HepG2 (cell line): ENCODE data around the gene GDPD1. TPM values are rescaled to one million over a fixed set of nuclear protein-coding genes. Genes with fewer than 3 reads are reported as not detected.

Experiments used
- FOXA1 ChIP-seq, 2 experiments: fragments of 450-650 bp in 1 of 2; sonication (generic) in 1 of 2; formaldehyde crosslinking in 1 of 2; IDR thresholded peaks; 2 replicates each; pipeline versions ENCODE4 v1.4.0 to v1.6.1; 2016 to 2020; ENCODE audit warnings: missing genetic modification reagents in 1 of 2
- HOXA7 ChIP-seq: sonication (generic); formaldehyde crosslinking; IDR thresholded peaks from 2 replicates; pipeline ENCODE4 v1.8.1; 2022; ENCODE audit warnings: mild to moderate bottlenecking, missing genetic modification reagents, moderate library complexity
- NR2F6 ChIP-seq, 2 experiments: IDR thresholded peaks; 2 replicates each; pipeline ENCODE4 v1.6.1; 2016; ENCODE audit warnings: antibody characterized with exemption in 1 of 2, mild to moderate bottlenecking in 1 of 2
- RBAK ChIP-seq: sonication (generic); formaldehyde crosslinking; IDR thresholded peaks from 2 replicates; pipeline ENCODE4 v1.5.1; 2020; ENCODE audit warnings: mild to moderate bottlenecking, missing genetic modification reagents
- SIN3B ChIP-seq: fragments of 150-350 bp; IDR thresholded peaks from 2 replicates; pipeline ENCODE4 v1.6.1; 2014; ENCODE audit warnings: low read length
- STAG1 ChIP-seq: sonication (generic); formaldehyde crosslinking; IDR thresholded peaks from 2 replicates; pipeline ENCODE4 v1.4.0; 2020; ENCODE audit warnings: missing genetic modification reagents
- SYNCRIP ChIP-seq: fragments of 200-400 bp; formaldehyde crosslinking; IDR thresholded peaks from 2 replicates; pipeline ENCODE4 v1.6.1; 2018; ENCODE audit warnings: mild to moderate bottlenecking, low read depth, low read length; ENCODE audit not compliant: insufficient read depth
- TBX2 ChIP-seq: sonication (generic); formaldehyde crosslinking; IDR thresholded peaks from 2 replicates; pipeline ENCODE4 v1.5.0; 2020; ENCODE audit warnings: missing genetic modification reagents, mild to moderate bottlenecking, borderline replicate concordance
- ZNF24 ChIP-seq: fragments of 450-650 bp; IDR thresholded peaks from 2 replicates; pipeline ENCODE4 v1.6.1; 2017; ENCODE audit warnings: antibody characterized with exemption, mild to moderate bottlenecking
- ZNF343 ChIP-seq: sonication (generic); formaldehyde crosslinking; IDR thresholded peaks from 2 replicates; pipeline ENCODE4 v1.4.0; 2020; ENCODE audit warnings: mild to moderate bottlenecking, missing genetic modification reagents
- ZNF496 ChIP-seq: sonication (generic); formaldehyde crosslinking; IDR thresholded peaks from 2 replicates; pipeline ENCODE4 v1.8.1; 2023; ENCODE audit warnings: mild to moderate bottlenecking, moderate library complexity, missing genetic modification reagents; ENCODE audit not compliant: insufficient replicate concordance
- ZNF670 ChIP-seq: sonication (generic); formaldehyde crosslinking; IDR thresholded peaks from 2 replicates; pipeline ENCODE4 v1.8.0; 2022; ENCODE audit warnings: mild to moderate bottlenecking, missing genetic modification reagents, borderline replicate concordance
- ZNF691 ChIP-seq: sonication (generic); formaldehyde crosslinking; IDR thresholded peaks from 2 replicates; pipeline ENCODE4 v1.4.0; 2020; ENCODE audit warnings: missing genetic modification reagents, low read depth, mild to moderate bottlenecking, borderline replicate concordance
- ZNF709 ChIP-seq: sonication (generic); formaldehyde crosslinking; IDR thresholded peaks from 2 replicates; pipeline ENCODE4 v1.5.0; 2020; ENCODE audit warnings: mild to moderate bottlenecking, missing genetic modification reagents
- ZSCAN29 ChIP-seq: sonication (generic); formaldehyde crosslinking; conservative IDR thresholded peaks from 2 replicates; pipeline ENCODE4 v1.4.0; 2020; ENCODE audit warnings: mild to moderate bottlenecking, missing genetic modification reagents
- polyA plus RNA-seq, 8 experiments: library from polyadenylated mRNA; depleted of rRNA in 3 of 8; stranded (reverse) in 7 of 8; unstranded in 1 of 8; fragments of >200 nt; fragmentation: Illumina TruSeq in 4 of 8; extraction: Trizol in 4 of 8; gene quantifications; 2 replicates each; pipeline versions ENCODE4 v1.2.1 to v1.2.3, GENCODE V29; 2011 to 2016; ENCODE audit warnings: low read depth in 4 of 8, missing spikeins in 1 of 8, mixed read lengths in 1 of 8; ENCODE audit not compliant: insufficient read depth in 1 of 8
- total RNA-seq, 5 experiments: library from RNA; depleted of rRNA; stranded (reverse); fragments of >200 nt; fragmentation: Illumina TruSeq; extraction: Trizol; gene quantifications; 2 replicates each; pipeline ENCODE4 v1.2.3, GENCODE V29; 2016; ENCODE audit warnings: low read depth in 1 of 5

GDPD1 gene
- total and polyA plus RNA-seq, 2 of the 13 experiments (the other 11 are each of a cell fraction or from before 2014, with no cell fraction given): 6.0 to 7.7 TPM

- TF ChIP-seq ZNF24 (0 out of 2 replicates have a peak, but pooled peaks have one; percentile 38), ZSCAN29 (peak; percentile 41), FOXA1 (IDR thresholded peaks at IDR 0.05) (no peak), FOXA1 (CRISPR knock-in tag; IDR thresholded peaks at IDR 0.05) (no peak), ZNF343 (CRISPR knock-in tag) (peak; percentile 57; the same call in 1 of the 2 replicates), ZNF709 (CRISPR knock-in tag) (0 out of 2 replicates have a peak, but pooled peaks have one; percentile 60), ZNF691 (CRISPR knock-in tag) (0 out of 2 replicates have a peak, but pooled peaks have one; percentile 52), RBAK (no peak), SYNCRIP (no peak), SIN3B (peak; percentile 43; the same call in 1 of the 2 replicates), ZNF670 (CRISPR knock-in tag) (no peak), HOXA7 (no peak), STAG1 (peak; percentile 99), TBX2 (CRISPR knock-in tag) (no peak), NR2F6 (IDR thresholded peaks at IDR 0.05) (no peak), NR2F6 (CRISPR knock-in tag; IDR thresholded peaks at IDR 0.05) (peak; percentile 27; the same call in 1 of the 2 replicates), ZNF496 (CRISPR knock-in tag) (no peak)
Measured at GRCh38 chr17:59311051-59311468, 90.7 kb downstream of the GDPD1 start (continued).
